Vagina (tissue), 2 donors: ENCODE measurements around the gene APLP2. TPM values are rescaled to one million over a fixed set of nuclear protein-coding genes. Genes with fewer than 3 reads are reported as not detected.

Experiments used
- DNase-seq, 2 donors: peaks; one replicate each; pipeline ENCODE4 v3.0.0-alpha.2; 2017; ENCODE audit errors: extremely low spot score in 2 of 2
- H3K27ac ChIP-seq: fragments of 200-600 bp; sonication (generic); one replicate; pipeline ENCODE4 v1.5.1; 2019
- H3K27me3 ChIP-seq: fragments of 200-600 bp; sonication (generic); one replicate; pipeline ENCODE4 v1.5.1; 2019
- H3K36me3 ChIP-seq, 2 donors: fragments of 200-600 bp; sonication (generic); one replicate each; pipeline ENCODE4 v1.5.1; 2017 to 2019
- H3K4me1 ChIP-seq: fragments of 200-600 bp; sonication (generic); one replicate; pipeline ENCODE4 v1.5.1; 2019
- H3K4me3 ChIP-seq, 2 donors: fragments of 200-600 bp; sonication (generic); 1 replicate in 1 of 2; 2 replicates in 1 of 2; pipeline ENCODE4 v1.5.1; 2016 to 2019
- H3K9me3 ChIP-seq: fragments of 200-600 bp; sonication (generic); one replicate; pipeline ENCODE4 v1.5.1; 2019
- CTCF ChIP-seq, 3 experiments: fragments of 450-650 bp in 2 of 3; fragments of 200-600 bp in 1 of 3; sonication (generic) in 1 of 3; IDR thresholded peaks; one replicate each; pipeline ENCODE4 v1.5.1; 2017 to 2019; ENCODE audit warnings: antibody characterized with exemption in 3 of 3, mild to moderate bottlenecking in 2 of 3, moderate library complexity in 2 of 3
- POLR2A ChIP-seq, 2 donors: fragments of 450-650 bp; IDR thresholded peaks; one replicate each; pipeline ENCODE4 v1.6.1; 2017; ENCODE audit warnings: antibody characterized with exemption in 2 of 2, mild to moderate bottlenecking in 2 of 2, moderate library complexity in 2 of 2
- POLR2AphosphoS5 ChIP-seq, 2 donors: sonication (generic); formaldehyde crosslinking; IDR thresholded peaks; one replicate each; pipeline ENCODE4 v1.9.0; 2017; ENCODE audit warnings: antibody characterized with exemption in 2 of 2, mild to moderate bottlenecking in 2 of 2, low read depth in 1 of 2; ENCODE audit not compliant: insufficient read depth in 1 of 2
- intact Hi-C: fragments of 100-400 bp; cut with DNase I; formaldehyde crosslinking; loops from one replicate; pipeline ENCODE4 v1.15.1; 2023
- total RNA-seq: library from RNA; depleted of rRNA; stranded (reverse); fragments of >200 nt; gene quantifications from one replicate; pipeline ENCODE4 v1.2.3, GENCODE V29; 2016

The APLP2 gene
- total RNA-seq, 1 donor from 2014 or later, result 234 TPM

GRCh38 chr11:130137999-130138398, 68.3 kb downstream of the APLP2 start:
- H3K4me3 ChIP-seq, result no peak overlapping the region
- peaks cover 0 to 57% of the 10 kb centered on the region in 2 donors for H3K36me3 ChIP-seq
- H3K27ac ChIP-seq, result no peak overlapping the region
- intact Hi-C loops, result no loop called here
- no peak for DNase-seq
- no peaks in the 10 kb centered on the region for H3K27me3 ChIP-seq
- H3K9me3 ChIP-seq, result no peaks in the 10 kb centered on the region
- TF ChIP-seq POLR2AphosphoS5 (IDR thresholded peaks at IDR 0.05; ENCODE audit: insufficient read depth in 1 of 2, low read depth in 1 of 2) (no peak), CTCF (IDR thresholded peaks at IDR 0.05) (no peak), POLR2A (IDR thresholded peaks at IDR 0.05) (no peak)
- peaks cover 5% of the 10 kb centered on the region for H3K4me1 ChIP-seq

GRCh38 chr11:130139401-130139800, 69.7 kb downstream of the APLP2 start:
- H3K4me3 ChIP-seq, result no peak overlapping the region
- H3K27ac ChIP-seq, result no peak overlapping the region
- intact Hi-C loops, result no loop called here
- H3K9me3 ChIP-seq, result no peaks in the 10 kb centered on the region
- H3K36me3 ChIP-seq, result peaks cover 0 to 57% of the 10 kb centered on the region in 2 donors
- peaks cover 5% of the 10 kb centered on the region for H3K4me1 ChIP-seq
- no peak for TF ChIP-seq POLR2A (IDR thresholded peaks at IDR 0.05)
- no peak for TF ChIP-seq POLR2AphosphoS5 (IDR thresholded peaks at IDR 0.05; ENCODE audit: insufficient read depth in 1 of 2, low read depth in 1 of 2)
- TF ChIP-seq CTCF (IDR thresholded peaks at IDR 0.05), result no peak
- DNase-seq, result no peak
- H3K27me3 ChIP-seq, result no peaks in the 10 kb centered on the region

GRCh38 chr11:130141561-130142341, 72.1 kb downstream of the APLP2 start:
- Histone ChIP-seq H3K36me3 (peaks cover 0 to 49% of the 10 kb centered on the region in 2 donors), H3K27me3 (no peaks in the 10 kb centered on the region), H3K9me3 (no peaks in the 10 kb centered on the region), H3K4me3 (no peak overlapping the region), H3K4me1 (peaks cover 13% of the 10 kb centered on the region), H3K27ac (no peak overlapping the region)
- no peak for DNase-seq
- intact Hi-C loops, result no loop called here
- TF ChIP-seq POLR2AphosphoS5 (IDR thresholded peaks at IDR 0.05; ENCODE audit: insufficient read depth in 1 of 2, low read depth in 1 of 2), result no peak
- no peak for TF ChIP-seq POLR2A (IDR thresholded peaks at IDR 0.05)
- TF ChIP-seq CTCF (IDR thresholded peaks at IDR 0.05), result no peak

GRCh38 chr11:130144141-130144540, 74.4 kb downstream of the APLP2 start:
- no peaks in the 10 kb centered on the region for H3K27me3 ChIP-seq
- H3K4me3 ChIP-seq, result no peak overlapping the region
- no peak overlapping the region for H3K27ac ChIP-seq
- intact Hi-C loops, result no loop called here
- peaks cover 13% of the 10 kb centered on the region for H3K4me1 ChIP-seq
- peaks cover 0 to 36% of the 10 kb centered on the region in 2 donors for H3K36me3 ChIP-seq
- TF ChIP-seq POLR2A (IDR thresholded peaks at IDR 0.05), result no peak
- no peak for TF ChIP-seq CTCF (IDR thresholded peaks at IDR 0.05)
- TF ChIP-seq POLR2AphosphoS5 (IDR thresholded peaks at IDR 0.05; ENCODE audit: insufficient read depth in 1 of 2, low read depth in 1 of 2), result no peak
- no peak for DNase-seq
- H3K9me3 ChIP-seq, result no peaks in the 10 kb centered on the region

GRCh38 chr11:130144861-130145281, 75.2 kb downstream of the APLP2 start:
- H3K9me3 ChIP-seq, result no peaks in the 10 kb centered on the region
- H3K4me1 ChIP-seq, result peaks cover 13% of the 10 kb centered on the region
- intact Hi-C loops, result no loop called here
- no peak overlapping the region for H3K4me3 ChIP-seq
- no peak overlapping the region for H3K27ac ChIP-seq
- H3K27me3 ChIP-seq, result no peaks in the 10 kb centered on the region
- no peak for DNase-seq
- TF ChIP-seq POLR2A (IDR thresholded peaks at IDR 0.05) (no peak), CTCF (IDR thresholded peaks at IDR 0.05) (no peak), POLR2AphosphoS5 (IDR thresholded peaks at IDR 0.05; ENCODE audit: insufficient read depth in 1 of 2, low read depth in 1 of 2) (no peak)
- H3K36me3 ChIP-seq, result peaks cover 0 to 36% of the 10 kb centered on the region in 2 donors
